Upper lobe of right lung (tissue), 1 donor: ENCODE results near the gene PRDM5. TPM values are rescaled to one million over a fixed set of nuclear protein-coding genes. Genes with fewer than 3 reads are reported as not detected.

Experiments used
- ATAC-seq: fragments of 200-7000 bp; cut with Tn5 transposase; one replicate; pipeline ENCODE4 v1.9.1; 2020; ENCODE audit warnings: mild to moderate bottlenecking, moderate library complexity
- DNase-seq: peaks from one replicate; pipeline ENCODE4 v3.0.0-alpha.2; 2020
- H3K27ac ChIP-seq: fragments of 200-600 bp; one replicate; pipeline ENCODE4 v1.8.0; 2022
- H3K27me3 ChIP-seq: fragments of 200-600 bp; one replicate; pipeline ENCODE4 v1.8.0; 2022; ENCODE audit warnings: mild to moderate bottlenecking
- H3K36me3 ChIP-seq: fragments of 200-600 bp; one replicate; pipeline ENCODE4 v1.8.0; 2022
- H3K4me1 ChIP-seq: fragments of 200-600 bp; one replicate; pipeline ENCODE4 v1.8.0; 2022
- H3K4me3 ChIP-seq: fragments of 200-600 bp; one replicate; pipeline ENCODE4 v1.8.0; 2022; ENCODE audit warnings: mild to moderate bottlenecking
- H3K9me3 ChIP-seq: fragments of 200-600 bp; one replicate; pipeline ENCODE4 v1.8.0; 2022
- intact Hi-C: fragments of 100-400 bp; cut with DNase I; formaldehyde crosslinking; loops from one replicate; pipeline ENCODE4 v1.11.0; 2022
- total RNA-seq: library from RNA; stranded (reverse); fragmentation: NEBNext Ultra II Directional; extraction: Animal tissue kit (Norgen Biotek cat#: 25700); gene quantifications from one replicate; pipeline ENCODE4 v1.2.1, GENCODE V29; 2021
- TF ChIP-seq, protein P1 (sequence below): fragments of 200-600 bp; IDR thresholded peaks from one replicate; pipeline ENCODE4 v1.8.0; 2022; ENCODE audit warnings: antibody characterized with exemption
- donor health status: DM: no; HTN: yes; CAD: no; lungs with severe emphysema.

The PRDM5 gene
- total RNA-seq, 1 donor from 2014 or later = 17.0 TPM

DNA sequence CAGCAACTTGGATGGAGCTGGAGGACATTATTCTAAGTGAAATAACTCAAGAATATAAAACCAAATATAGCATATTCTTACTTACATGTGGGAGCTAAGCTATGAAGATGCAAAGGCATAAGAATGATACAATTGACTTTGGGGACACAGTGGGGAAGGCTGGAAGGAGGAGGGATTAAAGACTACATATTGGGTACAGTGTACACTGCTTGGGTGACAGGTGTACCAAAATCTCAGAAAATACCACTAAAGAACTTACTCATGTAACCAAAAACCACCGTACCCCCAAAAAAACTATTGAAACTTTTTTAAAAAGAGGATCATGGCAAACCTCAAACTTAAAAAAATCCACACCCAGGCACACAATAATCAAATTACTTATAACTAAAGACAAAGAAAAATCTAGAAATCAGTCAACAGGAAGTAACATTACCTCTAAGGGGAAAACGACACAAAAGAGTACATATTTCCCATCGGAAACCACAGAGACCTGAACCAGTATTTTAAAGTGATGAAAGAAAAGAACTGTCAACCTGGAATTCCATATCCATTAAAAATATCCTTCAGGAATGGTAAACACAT lies 241.8 kb downstream of the PRDM5 start:
- H3K4me3 ChIP-seq = no peak overlapping the region
- TF ChIP-seq, protein P1, sequence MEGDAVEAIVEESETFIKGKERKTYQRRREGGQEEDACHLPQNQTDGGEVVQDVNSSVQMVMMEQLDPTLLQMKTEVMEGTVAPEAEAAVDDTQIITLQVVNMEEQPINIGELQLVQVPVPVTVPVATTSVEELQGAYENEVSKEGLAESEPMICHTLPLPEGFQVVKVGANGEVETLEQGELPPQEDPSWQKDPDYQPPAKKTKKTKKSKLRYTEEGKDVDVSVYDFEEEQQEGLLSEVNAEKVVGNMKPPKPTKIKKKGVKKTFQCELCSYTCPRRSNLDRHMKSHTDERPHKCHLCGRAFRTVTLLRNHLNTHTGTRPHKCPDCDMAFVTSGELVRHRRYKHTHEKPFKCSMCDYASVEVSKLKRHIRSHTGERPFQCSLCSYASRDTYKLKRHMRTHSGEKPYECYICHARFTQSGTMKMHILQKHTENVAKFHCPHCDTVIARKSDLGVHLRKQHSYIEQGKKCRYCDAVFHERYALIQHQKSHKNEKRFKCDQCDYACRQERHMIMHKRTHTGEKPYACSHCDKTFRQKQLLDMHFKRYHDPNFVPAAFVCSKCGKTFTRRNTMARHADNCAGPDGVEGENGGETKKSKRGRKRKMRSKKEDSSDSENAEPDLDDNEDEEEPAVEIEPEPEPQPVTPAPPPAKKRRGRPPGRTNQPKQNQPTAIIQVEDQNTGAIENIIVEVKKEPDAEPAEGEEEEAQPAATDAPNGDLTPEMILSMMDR = no peak
- H3K27ac ChIP-seq = no peak overlapping the region
- no peaks in the 10 kb centered on the region for H3K36me3 ChIP-seq
- no peak for ATAC-seq
- no peaks in the 10 kb centered on the region for H3K27me3 ChIP-seq
- intact Hi-C loops = no loop called here
- no peak for DNase-seq
- H3K4me1 ChIP-seq = no peaks in the 10 kb centered on the region
- H3K9me3 ChIP-seq = no peaks in the 10 kb centered on the region

DNA sequence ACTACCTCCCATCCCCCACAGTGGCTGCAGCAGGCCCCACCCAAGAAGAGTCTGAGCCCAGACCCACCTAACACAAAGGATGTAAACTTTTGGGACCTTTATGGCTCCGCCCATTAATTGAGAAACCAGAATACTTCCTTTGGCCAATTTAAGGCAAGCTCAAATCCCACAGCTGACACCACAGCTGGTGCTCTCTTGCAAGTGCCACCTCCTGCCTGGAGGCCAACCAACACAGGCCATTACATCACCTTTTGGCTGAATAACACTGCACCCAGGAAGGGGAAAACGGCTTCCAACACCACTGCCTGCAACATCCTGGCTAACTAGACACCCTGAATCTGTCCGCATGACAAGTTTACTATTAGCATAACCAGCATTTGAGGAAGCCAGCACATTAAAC lies 248.8 kb downstream of the PRDM5 start:
- no peaks in the 10 kb centered on the region for H3K36me3 ChIP-seq
- TF ChIP-seq, protein P1 = no peak
- no peak overlapping the region for H3K4me3 ChIP-seq
- H3K4me1 ChIP-seq = no peaks in the 10 kb centered on the region
- no peak overlapping the region for H3K27ac ChIP-seq
- no peaks in the 10 kb centered on the region for H3K9me3 ChIP-seq
- no peak for DNase-seq
- H3K27me3 ChIP-seq = no peaks in the 10 kb centered on the region
- no peak for ATAC-seq
- intact Hi-C loops = no loop called here

DNA sequence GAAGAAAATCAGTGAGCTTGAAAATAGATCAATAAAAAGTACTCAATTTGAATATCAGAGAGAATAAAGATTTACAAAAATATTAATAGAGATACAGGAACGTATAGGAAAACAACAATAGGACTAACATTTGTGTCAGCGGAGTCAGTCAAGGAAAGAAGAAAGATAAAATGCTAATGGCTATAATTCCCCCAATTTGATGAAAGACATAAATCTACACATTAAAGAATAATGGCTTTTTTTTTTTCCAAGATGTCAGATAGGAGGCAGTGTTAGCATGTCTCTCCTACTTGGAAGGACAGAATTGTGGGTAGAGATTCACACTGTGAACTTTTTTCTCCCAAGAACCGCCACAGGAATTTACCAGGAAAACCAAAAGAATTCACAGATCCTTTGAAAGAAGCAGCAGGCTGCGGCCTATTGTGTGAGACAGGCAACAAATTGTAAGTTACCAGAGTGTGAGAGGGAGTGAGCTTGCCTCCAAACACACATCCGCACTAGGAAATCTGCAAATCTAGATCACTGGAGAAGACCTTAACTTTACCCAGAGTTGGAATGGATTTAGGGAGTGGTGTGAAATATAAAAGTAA lies 249.9 kb downstream of the PRDM5 start:
- Histone ChIP-seq H3K4me3 (no peak overlapping the region), H3K9me3 (no peaks in the 10 kb centered on the region), H3K36me3 (no peaks in the 10 kb centered on the region), H3K27me3 (no peaks in the 10 kb centered on the region), H3K27ac (no peak overlapping the region), H3K4me1 (no peaks in the 10 kb centered on the region)
- ATAC-seq = no peak
- TF ChIP-seq, protein P1 = no peak
- DNase-seq = no peak
- intact Hi-C loops = no loop called here

DNA sequence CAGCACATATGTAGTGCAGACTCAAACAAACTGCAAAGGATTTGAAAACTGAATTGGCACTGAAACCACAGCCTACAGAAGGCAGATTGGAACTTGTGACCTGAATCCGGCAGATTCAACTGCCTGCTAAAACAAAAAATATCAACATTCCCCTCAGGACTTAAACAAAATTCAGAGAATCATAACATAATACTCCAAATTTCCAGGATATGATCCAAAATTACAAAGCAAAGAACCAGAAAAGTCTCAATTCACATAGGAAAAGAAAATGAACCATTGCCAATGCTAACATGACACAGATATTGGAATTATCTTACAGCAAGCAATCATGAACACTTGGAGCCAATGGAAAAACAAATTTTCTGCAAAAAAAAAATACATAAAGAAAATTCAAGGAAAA lies 250.4 kb downstream of the PRDM5 start:
- Histone ChIP-seq H3K36me3 (no peaks in the 10 kb centered on the region), H3K27ac (no peak overlapping the region), H3K27me3 (no peaks in the 10 kb centered on the region), H3K4me3 (no peak overlapping the region), H3K9me3 (no peaks in the 10 kb centered on the region), H3K4me1 (no peaks in the 10 kb centered on the region)
- TF ChIP-seq, protein P1 = no peak
- ATAC-seq (no peak), DNase-seq (no peak)
- intact Hi-C loops = no loop called here

DNA sequence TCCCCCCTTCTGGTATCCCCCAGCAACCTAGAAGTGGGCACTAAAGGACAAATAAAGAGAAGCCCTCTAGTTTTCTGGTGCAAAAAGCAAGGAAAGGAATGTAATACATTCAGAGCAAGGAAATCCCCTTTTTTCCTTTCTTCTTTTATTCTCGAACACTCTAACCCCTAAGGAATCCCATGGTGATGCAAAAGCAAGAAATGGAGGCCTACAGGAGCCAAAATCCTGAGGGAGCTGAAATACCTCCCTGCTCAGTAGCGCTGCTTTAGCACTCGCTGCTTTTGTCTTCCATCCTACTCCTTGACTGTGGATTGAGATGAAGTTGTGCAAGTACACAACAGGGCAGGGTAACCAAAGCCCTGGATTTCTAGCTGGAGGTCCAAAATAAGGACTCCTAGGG lies 251.0 kb downstream of the PRDM5 start:
- Histone ChIP-seq H3K36me3 (no peaks in the 10 kb centered on the region), H3K9me3 (no peaks in the 10 kb centered on the region), H3K27ac (no peak overlapping the region), H3K4me1 (no peaks in the 10 kb centered on the region), H3K27me3 (no peaks in the 10 kb centered on the region), H3K4me3 (no peak overlapping the region)
- ATAC-seq (no peak), DNase-seq (no peak)
- intact Hi-C loops = no loop called here
- TF ChIP-seq, protein P1 = no peak
